Measurements from ENCODE around the gene SPNS3. TPM values are rescaled to one million over a fixed set of nuclear protein-coding genes. Genes with fewer than 3 reads are reported as not detected.

SPNS3 gene
- total and polyA plus RNA-seq, 2 donors (not counting 3 experiments of a cell fraction or from before 2014, with no cell fraction given): 0.18 to 0.66 TPM

- H3K4me2 ChIP-seq (ENCODE audit: insufficient read depth, low read length): no peak overlapping the region
- FAIRE-seq: no peak
- H3K9ac ChIP-seq (replicated peaks; ENCODE audit: extremely low read depth, insufficient read depth, low read length): no peak overlapping the region
- no peak overlapping the region for H2AFZ ChIP-seq (ENCODE audit: low read depth, low read length)
- H4K20me1 ChIP-seq (replicated peaks; ENCODE audit: control insufficient read depth, extremely low read depth, insufficient read depth, low read length): no peaks in the 10 kb centered on the region
- CTCF ChIA-PET: interaction anchor here (0.8 kb wide), 1 partner anchor 78 kb away, joined by 3 read pairs; no protein-coding TSS in a partner anchor
- POLR2A ChIA-PET: no interaction called here
- H3K4me3 ChIP-seq (replicated peaks in 1 of 3; ENCODE audit: insufficient read depth in 1 of 3, low read depth in 1 of 3, low read length in 3 of 3): no peak overlapping the region
- no peaks in the 10 kb centered on the region for H3K9me1 ChIP-seq (replicated peaks; ENCODE audit: control insufficient read depth, extremely low read depth, insufficient read depth, low read length)
- TF ChIP-seq EZH2 (IDR thresholded peaks at IDR 0.05; ENCODE audit: borderline replicate concordance, low read depth, low read length, severe bottlenecking) (no peak), POLR2A (IDR thresholded peaks at IDR 0.05; ENCODE audit: low read depth, low read length) (no peak)
- intact Hi-C loops (cut with micrococcal nuclease): no loop called here
- H3K9me3 ChIP-seq (replicated peaks; ENCODE audit: control insufficient read depth, insufficient read depth, low read length): no peaks in the 10 kb centered on the region
- dilution Hi-C loops (cut with MboI; ENCODE audit: extremely low pct_ligation_motif_present, low sequenced_read_pairs): no loop called here
- no peak overlapping the region for H3K27ac ChIP-seq (ENCODE audit: insufficient read depth, low read depth, low read length)
- H3K36me3 ChIP-seq (ENCODE audit: control insufficient read depth in 2 of 2, extremely low read depth in 1 of 2, insufficient read depth in 2 of 2, low read length in 2 of 2): no peaks in the 10 kb centered on the region
- no peaks in the 10 kb centered on the region for H3K79me2 ChIP-seq (ENCODE audit: control insufficient read depth, insufficient read depth, low read length)
- H3K4me1 ChIP-seq (ENCODE audit: control insufficient read depth, extremely low read depth, insufficient read depth, low read length): no peaks in the 10 kb centered on the region
- BruUV-seq (replicated peaks): no TSS peak
- DNase-seq (ENCODE audit: low read depth, low spot score): no peak
- no peaks in the 10 kb centered on the region for H3K27me3 ChIP-seq (ENCODE audit: control insufficient read depth in 2 of 2, insufficient read depth in 2 of 2, low read length in 2 of 2)
These were observed 55.4 kb downstream of the SPNS3 start for GRCh38 chr17:4488989-4489595.

DNA sequence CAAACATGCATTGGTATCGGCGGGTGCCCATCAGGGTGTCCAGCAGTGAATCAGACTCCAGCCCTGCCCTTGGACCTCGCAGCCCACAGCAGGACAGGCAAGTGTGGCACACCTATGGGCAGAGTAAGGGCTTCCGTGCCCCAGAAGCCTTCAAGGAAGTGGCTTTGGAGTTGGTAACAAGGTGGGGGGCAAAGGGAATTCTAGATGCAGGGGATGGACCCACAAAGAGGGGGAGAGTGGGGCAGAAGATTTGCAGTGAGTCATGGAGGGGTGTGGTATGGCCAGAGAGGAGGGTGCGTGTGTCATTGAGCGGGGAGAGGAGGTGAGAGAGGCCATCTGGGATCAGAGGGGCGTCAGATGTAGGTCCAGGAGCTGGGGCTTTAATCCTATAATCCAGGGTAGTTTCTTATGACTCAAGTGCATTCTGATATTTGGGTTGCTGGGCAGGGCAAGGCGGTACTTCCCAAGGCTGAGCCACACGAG lies 56.4 kb downstream of the SPNS3 start:
- H3K27ac ChIP-seq (ENCODE audit: insufficient read depth, low read depth, low read length): no peak overlapping the region
- H3K9ac ChIP-seq (replicated peaks; ENCODE audit: extremely low read depth, insufficient read depth, low read length): no peak overlapping the region
- intact Hi-C loops (cut with micrococcal nuclease) (no loop called here), dilution Hi-C loops (cut with MboI; ENCODE audit: extremely low pct_ligation_motif_present, low sequenced_read_pairs) (no loop called here)
- no peaks in the 10 kb centered on the region for H3K27me3 ChIP-seq (ENCODE audit: control insufficient read depth in 2 of 2, insufficient read depth in 2 of 2, low read length in 2 of 2)
- no peaks in the 10 kb centered on the region for H3K79me2 ChIP-seq (ENCODE audit: control insufficient read depth, insufficient read depth, low read length)
- H3K4me2 ChIP-seq (ENCODE audit: insufficient read depth, low read length): no peak overlapping the region
- no peaks in the 10 kb centered on the region for H3K9me3 ChIP-seq (replicated peaks; ENCODE audit: control insufficient read depth, insufficient read depth, low read length)
- no peak for DNase-seq (ENCODE audit: low read depth, low spot score)
- TF ChIP-seq FOS (IDR thresholded peaks at IDR 0.05; ENCODE audit: borderline replicate concordance, insufficient read depth, low read length) (no peak), EZH2 (IDR thresholded peaks at IDR 0.05; ENCODE audit: borderline replicate concordance, low read depth, low read length, severe bottlenecking) (no peak), MAX (IDR thresholded peaks at IDR 0.05; ENCODE audit: insufficient read depth, insufficient read length) (no peak), POLR2A (IDR thresholded peaks at IDR 0.05; ENCODE audit: low read depth, low read length) (no peak)
- TF ChIP-seq, protein P1, sequence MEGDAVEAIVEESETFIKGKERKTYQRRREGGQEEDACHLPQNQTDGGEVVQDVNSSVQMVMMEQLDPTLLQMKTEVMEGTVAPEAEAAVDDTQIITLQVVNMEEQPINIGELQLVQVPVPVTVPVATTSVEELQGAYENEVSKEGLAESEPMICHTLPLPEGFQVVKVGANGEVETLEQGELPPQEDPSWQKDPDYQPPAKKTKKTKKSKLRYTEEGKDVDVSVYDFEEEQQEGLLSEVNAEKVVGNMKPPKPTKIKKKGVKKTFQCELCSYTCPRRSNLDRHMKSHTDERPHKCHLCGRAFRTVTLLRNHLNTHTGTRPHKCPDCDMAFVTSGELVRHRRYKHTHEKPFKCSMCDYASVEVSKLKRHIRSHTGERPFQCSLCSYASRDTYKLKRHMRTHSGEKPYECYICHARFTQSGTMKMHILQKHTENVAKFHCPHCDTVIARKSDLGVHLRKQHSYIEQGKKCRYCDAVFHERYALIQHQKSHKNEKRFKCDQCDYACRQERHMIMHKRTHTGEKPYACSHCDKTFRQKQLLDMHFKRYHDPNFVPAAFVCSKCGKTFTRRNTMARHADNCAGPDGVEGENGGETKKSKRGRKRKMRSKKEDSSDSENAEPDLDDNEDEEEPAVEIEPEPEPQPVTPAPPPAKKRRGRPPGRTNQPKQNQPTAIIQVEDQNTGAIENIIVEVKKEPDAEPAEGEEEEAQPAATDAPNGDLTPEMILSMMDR (IDR thresholded peaks at IDR 0.05; ENCODE audit: extremely low read depth in 1 of 2, insufficient read depth in 1 of 2, low read depth in 1 of 2, low read length in 2 of 2): no peak
- no peak overlapping the region for H2AFZ ChIP-seq (ENCODE audit: low read depth, low read length)
- no peaks in the 10 kb centered on the region for H3K9me1 ChIP-seq (replicated peaks; ENCODE audit: control insufficient read depth, extremely low read depth, insufficient read depth, low read length)
- H4K20me1 ChIP-seq (replicated peaks; ENCODE audit: control insufficient read depth, extremely low read depth, insufficient read depth, low read length): no peaks in the 10 kb centered on the region
- CTCF ChIA-PET: interaction anchor here (0.6 to 1.6 kb wide), 2 partner anchors 9 to 14 kb away, joined by 3 to 4 read pairs; partner anchors contain the start of gene SPNS2
- no peaks in the 10 kb centered on the region for H3K4me1 ChIP-seq (ENCODE audit: control insufficient read depth, extremely low read depth, insufficient read depth, low read length)
- no peaks in the 10 kb centered on the region for H3K36me3 ChIP-seq (ENCODE audit: control insufficient read depth in 2 of 2, extremely low read depth in 1 of 2, insufficient read depth in 2 of 2, low read length in 2 of 2)
- no peak for FAIRE-seq
- POLR2A ChIA-PET: no interaction called here
- H3K4me3 ChIP-seq (replicated peaks in 1 of 3; ENCODE audit: insufficient read depth in 1 of 3, low read depth in 1 of 3, low read length in 3 of 3): no peak overlapping the region
- BruUV-seq (replicated peaks): no TSS peak

All from endothelial cell of umbilical vein (primary cell).